GM18526 (cell line): Measurements from ENCODE around the gene RBM6.

ENCODE experiments used
- POLR2A ChIP-seq: IDR thresholded peaks from 3 replicates; pipeline ENCODE4 v1.6.1; 2011; ENCODE audit not compliant: insufficient read length; ENCODE audit errors: extremely low read depth

RBM6 gene

DNA sequence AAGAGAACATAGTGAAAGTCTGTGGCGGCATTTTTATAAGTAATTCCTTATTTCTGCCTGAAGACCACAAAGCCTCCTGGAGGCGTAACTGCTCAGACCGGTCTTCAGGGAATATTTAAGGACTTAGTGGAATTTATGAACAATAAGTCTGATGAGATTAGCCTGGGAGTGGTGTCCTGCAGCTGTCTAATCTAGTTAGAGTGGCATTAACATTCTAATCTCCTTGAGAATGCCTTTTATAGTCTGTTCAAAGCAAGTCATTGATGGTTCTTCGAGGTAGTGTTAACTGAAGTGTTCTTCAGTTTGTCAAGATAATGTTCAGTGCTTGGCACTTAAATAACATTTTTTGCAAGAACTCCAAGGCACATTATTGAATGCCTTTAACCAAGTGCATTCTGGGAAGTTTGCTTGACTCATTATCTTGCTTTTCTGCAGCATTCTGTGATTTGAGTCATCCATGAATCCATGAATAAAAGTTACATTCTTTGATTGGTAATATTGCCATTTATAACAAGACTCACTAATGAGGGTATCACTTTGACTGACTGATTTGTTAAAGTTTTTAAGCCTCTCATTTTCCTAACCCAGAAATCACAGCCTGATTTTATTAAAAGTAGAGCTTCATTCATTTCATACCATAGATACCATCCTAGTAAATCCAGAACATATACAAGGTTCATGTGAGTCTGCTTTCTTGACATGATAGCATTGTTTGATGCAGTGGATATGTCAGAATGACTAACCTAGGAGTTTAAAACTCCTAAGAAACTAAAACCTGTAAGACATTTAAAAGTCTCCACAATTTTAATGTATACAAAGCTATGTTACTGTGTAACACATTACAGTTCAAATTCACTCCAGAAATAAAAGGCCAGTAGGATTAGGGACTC lies 161.3 kb downstream of the RBM6 start:
- TF ChIP-seq POLR2A, result no peak

DNA sequence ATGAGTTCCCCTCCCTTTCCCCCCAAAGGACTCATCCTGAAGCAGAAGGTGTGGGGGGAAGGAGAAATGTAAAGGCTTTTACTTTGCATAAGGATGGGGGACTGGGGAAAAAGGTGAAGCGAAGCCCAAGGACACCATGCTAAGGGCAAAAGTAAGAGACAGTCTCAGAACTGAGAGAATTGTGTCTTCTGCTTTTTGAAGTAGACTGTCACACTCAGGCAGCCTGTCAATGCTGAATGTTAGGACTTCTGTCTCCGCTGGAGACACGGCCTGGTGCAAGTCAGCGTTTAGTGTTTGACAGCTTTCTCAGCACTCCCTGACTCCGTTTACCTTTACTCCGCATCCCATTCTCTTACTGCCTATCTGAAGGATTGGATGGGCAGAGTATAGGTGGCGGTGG lies 162.6 kb downstream of the RBM6 start:
- TF ChIP-seq POLR2A, result peak; percentile 11

DNA sequence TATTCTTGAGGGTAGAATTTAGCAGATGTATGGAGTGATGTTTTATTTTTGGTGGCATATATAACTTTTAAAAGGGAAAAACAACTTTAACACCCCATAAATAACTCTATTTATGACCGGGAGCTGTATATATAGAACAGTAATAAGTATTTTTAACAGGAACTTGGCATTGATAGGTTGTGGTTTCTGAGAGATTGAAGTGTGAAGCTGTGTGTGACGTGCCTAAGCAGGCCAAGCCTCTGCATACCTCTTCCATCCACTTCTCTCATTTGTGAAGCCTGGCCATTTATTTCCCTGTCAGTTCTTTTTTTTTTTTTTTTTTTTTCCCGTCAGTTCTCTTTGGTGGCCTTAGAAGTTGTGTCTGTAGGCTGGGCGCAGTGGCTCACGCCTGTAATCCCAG lies 171.8 kb downstream of the RBM6 start:
- TF ChIP-seq POLR2A, result no peak

DNA sequence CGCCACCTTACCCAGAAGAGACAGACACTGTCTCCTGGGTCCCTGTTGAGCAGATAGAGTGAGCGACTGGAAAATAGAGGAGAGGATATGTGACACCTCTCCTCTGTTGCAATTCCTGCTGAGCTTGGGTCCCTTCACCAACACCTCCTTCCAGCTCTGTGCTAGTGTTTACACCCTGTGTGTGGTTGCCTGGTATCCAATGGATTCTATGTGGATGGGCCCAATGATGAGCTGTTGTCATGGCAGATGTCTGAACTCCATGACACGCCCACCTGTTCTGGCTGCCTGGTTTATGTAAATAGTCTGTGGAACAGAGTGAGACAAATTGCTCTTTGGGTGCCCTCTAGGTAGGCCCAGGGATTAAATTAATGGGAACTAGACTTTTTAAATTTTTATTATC lies 172.5 kb downstream of the RBM6 start:
- TF ChIP-seq POLR2A, result no peak

GRCh38 chr3:50117120-50117519 lies 177.2 kb downstream of the RBM6 start:
- TF ChIP-seq POLR2A, result no peak

DNA sequence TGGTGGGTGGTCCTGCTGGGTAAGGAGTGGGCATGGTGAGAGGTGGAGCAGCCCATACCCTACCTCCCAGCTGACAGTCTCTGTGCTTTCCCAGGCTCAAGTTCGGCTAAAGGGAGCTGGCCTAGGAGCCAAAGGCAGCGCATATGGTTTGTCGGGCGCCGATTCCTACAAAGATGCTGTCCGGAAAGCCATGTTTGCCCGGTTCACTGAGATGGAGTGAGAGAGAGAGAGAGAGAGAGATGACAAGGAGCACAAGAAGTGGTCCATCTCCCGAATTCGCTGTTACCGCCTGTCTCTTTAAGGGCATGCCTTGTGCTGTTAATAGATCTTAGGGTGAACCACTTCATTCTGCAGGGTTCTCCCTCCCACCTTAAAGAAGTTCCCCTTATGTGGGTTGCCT lies 178.3 kb downstream of the RBM6 start:
- no peak for TF ChIP-seq POLR2A

- no peak for TF ChIP-seq POLR2A
Measured at GRCh38 chr3:50119786-50120185, 179.8 kb downstream of the RBM6 start.

DNA sequence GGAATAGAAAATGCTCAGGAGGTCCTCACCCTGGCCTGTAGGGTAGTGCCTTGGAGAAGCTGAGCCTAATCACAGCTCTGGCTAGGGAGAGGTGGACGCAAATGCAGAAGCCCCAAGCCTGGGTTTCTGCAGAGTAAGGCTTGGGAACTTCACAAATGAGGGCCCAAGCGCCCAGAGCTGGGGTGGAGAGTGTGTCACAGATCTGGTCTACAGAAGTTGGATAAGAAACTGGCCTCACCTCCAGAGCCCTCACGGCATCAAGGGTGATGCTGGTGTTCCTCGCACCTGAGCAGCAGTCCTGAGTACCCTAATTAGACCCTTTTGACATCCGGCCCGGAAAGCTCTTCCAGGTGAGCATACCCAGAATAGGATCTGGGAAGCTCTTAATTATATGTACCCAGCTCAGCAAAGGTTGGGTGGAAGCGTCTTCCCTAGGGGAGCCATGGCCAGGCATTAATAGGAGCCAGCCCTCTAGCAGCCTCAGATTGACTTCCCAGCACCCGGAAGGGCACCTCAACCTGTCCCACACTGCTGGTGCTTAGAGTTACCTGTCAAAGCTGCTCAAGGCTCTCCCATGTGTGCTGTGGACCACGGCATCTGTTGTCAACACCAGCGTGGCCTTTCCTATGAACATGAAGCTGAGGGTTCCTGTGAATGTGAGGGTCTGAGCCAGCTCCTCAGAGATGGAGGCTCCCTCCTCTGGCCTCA lies 180.6 kb downstream of the RBM6 start:
- no peak for TF ChIP-seq POLR2A

GRCh38 chr3:50121072-50122032 lies 181.4 kb downstream of the RBM6 start:
- no peak for TF ChIP-seq POLR2A

GRCh38 chr3:50122071-50122470 lies 182.1 kb downstream of the RBM6 start:
- TF ChIP-seq POLR2A, result no peak

DNA sequence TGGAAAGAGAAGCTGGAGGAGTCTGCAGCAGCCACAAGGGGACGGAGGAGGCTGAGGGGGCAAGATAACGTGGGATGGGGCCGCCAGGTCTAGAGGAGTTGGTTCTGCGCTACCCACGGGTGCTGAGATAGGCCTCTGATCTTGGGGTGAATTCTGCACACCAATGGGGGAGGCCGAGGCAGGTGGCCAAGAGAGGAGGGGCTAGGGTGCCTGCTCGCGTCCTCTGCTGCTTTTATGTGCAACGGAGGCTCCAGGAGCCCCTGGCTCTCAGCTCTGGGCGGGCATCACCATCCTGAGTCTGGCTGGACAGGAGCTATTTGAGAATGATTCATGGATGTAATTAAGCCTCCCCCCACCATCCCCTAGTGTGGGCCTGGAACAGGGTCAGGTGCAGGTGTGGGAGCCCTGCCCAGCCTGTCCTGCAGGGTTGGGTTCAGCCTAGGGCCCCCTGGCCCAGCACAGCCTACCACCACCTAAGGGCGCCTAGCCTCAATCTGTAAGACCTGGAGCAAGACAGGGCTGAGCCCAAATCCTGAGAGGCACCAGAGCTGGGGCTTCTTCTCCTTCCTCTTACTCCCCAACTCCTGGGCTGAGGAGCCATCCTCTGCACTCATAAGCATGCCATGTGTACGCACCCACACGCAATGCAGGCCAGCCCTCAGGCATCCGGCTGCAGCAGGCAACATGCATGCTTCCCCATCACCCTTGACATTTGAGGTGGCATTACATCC lies 182.9 kb downstream of the RBM6 start:
- TF ChIP-seq POLR2A, result no peak

GRCh38 chr3:50123394-50124051 lies 183.6 kb downstream of the RBM6 start:
- no peak for TF ChIP-seq POLR2A

GRCh38 chr3:50124052-50124799 lies 184.3 kb downstream of the RBM6 start:
- TF ChIP-seq POLR2A, result no peak
